PFSK-1 (cell line): Measurements from ENCODE around the gene MTF2.

Experiments used
- POLR2AphosphoS5 ChIP-seq: IDR thresholded peaks from 2 replicates; pipeline ENCODE4 v1.6.1; 2012; ENCODE audit warnings: low read depth, mild to moderate bottlenecking, control low read depth, low read length, moderate library complexity
- TF ChIP-seq, protein P1 (sequence below), 2 experiments: IDR thresholded peaks; 2 replicates each; pipeline versions ENCODE4 v1.6.1 to v1.8.0; 2011 to 2012; ENCODE audit warnings: low read depth in 2 of 2, low read length in 2 of 2, control low read depth in 1 of 2, inconsistent platforms in 1 of 2, mild to moderate bottlenecking in 1 of 2, moderate library complexity in 1 of 2; ENCODE audit not compliant: insufficient read depth in 1 of 2

DNA sequence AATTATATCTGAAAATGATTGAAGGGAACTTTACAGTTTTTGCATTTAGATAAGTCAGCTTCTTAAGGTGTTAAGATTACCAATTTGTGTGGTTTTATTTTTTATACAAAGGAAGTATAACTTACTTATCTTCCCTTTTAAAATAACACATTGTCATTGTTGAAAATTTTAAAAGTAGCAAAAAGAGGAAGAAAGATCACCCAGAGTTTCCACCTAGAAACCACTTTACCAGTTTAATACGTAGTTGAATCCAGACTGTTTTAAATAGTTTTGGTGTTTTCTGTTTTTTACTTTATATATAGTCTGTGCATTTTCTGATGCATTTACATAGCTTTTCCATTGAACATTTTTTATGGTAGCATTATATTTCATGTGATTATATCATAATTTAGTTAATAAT, 107.6 kb downstream of the MTF2 start:
- no peak for TF ChIP-seq POLR2AphosphoS5
- TF ChIP-seq, protein P1, sequence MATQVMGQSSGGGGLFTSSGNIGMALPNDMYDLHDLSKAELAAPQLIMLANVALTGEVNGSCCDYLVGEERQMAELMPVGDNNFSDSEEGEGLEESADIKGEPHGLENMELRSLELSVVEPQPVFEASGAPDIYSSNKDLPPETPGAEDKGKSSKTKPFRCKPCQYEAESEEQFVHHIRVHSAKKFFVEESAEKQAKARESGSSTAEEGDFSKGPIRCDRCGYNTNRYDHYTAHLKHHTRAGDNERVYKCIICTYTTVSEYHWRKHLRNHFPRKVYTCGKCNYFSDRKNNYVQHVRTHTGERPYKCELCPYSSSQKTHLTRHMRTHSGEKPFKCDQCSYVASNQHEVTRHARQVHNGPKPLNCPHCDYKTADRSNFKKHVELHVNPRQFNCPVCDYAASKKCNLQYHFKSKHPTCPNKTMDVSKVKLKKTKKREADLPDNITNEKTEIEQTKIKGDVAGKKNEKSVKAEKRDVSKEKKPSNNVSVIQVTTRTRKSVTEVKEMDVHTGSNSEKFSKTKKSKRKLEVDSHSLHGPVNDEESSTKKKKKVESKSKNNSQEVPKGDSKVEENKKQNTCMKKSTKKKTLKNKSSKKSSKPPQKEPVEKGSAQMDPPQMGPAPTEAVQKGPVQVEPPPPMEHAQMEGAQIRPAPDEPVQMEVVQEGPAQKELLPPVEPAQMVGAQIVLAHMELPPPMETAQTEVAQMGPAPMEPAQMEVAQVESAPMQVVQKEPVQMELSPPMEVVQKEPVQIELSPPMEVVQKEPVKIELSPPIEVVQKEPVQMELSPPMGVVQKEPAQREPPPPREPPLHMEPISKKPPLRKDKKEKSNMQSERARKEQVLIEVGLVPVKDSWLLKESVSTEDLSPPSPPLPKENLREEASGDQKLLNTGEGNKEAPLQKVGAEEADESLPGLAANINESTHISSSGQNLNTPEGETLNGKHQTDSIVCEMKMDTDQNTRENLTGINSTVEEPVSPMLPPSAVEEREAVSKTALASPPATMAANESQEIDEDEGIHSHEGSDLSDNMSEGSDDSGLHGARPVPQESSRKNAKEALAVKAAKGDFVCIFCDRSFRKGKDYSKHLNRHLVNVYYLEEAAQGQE (IDR thresholded peaks at IDR 0.05; ENCODE audit: insufficient read depth in 1 of 2, low read depth in 2 of 2, low read length in 2 of 2) = no peak
